OCI-LY1 (cell line): ENCODE measurements around the gene TGFBR2.
A peak's percentile ranks its signal among the peaks of the same experiment; 100 is the strongest.

Source experiments
- H2AFZ ChIP-seq: fragments of 200-600 bp; sonication (generic), shearing (Covaris generic); 2 replicates; pipeline ENCODE4 v1.6.0; 2014; ENCODE audit warnings: antibody characterized with exemption, mild to moderate bottlenecking, low read length
- H3F3A ChIP-seq: fragments of 200-600 bp; sonication (generic), shearing (Covaris generic); 2 replicates; pipeline ENCODE4 v1.6.0; 2014; ENCODE audit warnings: mild to moderate bottlenecking, antibody characterized with exemption, low read length, moderate library complexity; ENCODE audit not compliant: insufficient read depth
- H3K27ac ChIP-seq: fragments of 200-600 bp; sonication (generic); 2 replicates; pipeline ENCODE4 v1.5.1; 2014; ENCODE audit warnings: low read length, mixed run types, mild to moderate bottlenecking, low read depth; ENCODE audit not compliant: poor library complexity, severe bottlenecking
- H3K27me3 ChIP-seq: fragments of 200-600 bp; sonication (generic); 2 replicates; pipeline ENCODE4 v1.6.0; 2014; ENCODE audit warnings: antibody characterized with exemption, mild to moderate bottlenecking, low read length, moderate library complexity; ENCODE audit not compliant: insufficient read depth
- H3K36me3 ChIP-seq: fragments of 200-600 bp; sonication (generic); 2 replicates; pipeline ENCODE4 v1.6.1; 2014; ENCODE audit warnings: mild to moderate bottlenecking, antibody characterized with exemption, low read length, moderate library complexity, mixed read lengths; ENCODE audit not compliant: insufficient read depth
- H3K4me1 ChIP-seq: fragments of 200-600 bp; sonication (generic); 2 replicates; pipeline ENCODE4 v1.5.1; 2014; ENCODE audit warnings: mild to moderate bottlenecking, low read length, moderate library complexity; ENCODE audit not compliant: insufficient read depth, severe bottlenecking
- H3K4me2 ChIP-seq: fragments of 200-600 bp; sonication (generic), shearing (Covaris generic); 2 replicates; pipeline ENCODE4 v1.6.1; 2014; ENCODE audit warnings: low read length
- H3K4me3 ChIP-seq: fragments of 200-600 bp; sonication (generic); 2 replicates; pipeline ENCODE4 v1.5.1; 2014; ENCODE audit warnings: low read length, low read depth, mild to moderate bottlenecking, mixed read lengths; ENCODE audit not compliant: poor library complexity, severe bottlenecking
- H3K79me2 ChIP-seq: fragments of 200-600 bp; shearing (Covaris generic); 2 replicates; pipeline ENCODE4 v1.6.1; 2016; ENCODE audit warnings: mixed run types, low read length, mixed read lengths; ENCODE audit not compliant: insufficient read depth
- H3K9ac ChIP-seq: fragments of 200-600 bp; sonication (generic), shearing (Covaris generic); 2 replicates; pipeline ENCODE4 v1.6.1; 2014; ENCODE audit warnings: mild to moderate bottlenecking, low read length, mixed read lengths
- H3K9me2 ChIP-seq: fragments of 200-600 bp; sonication (generic), shearing (Covaris generic); 2 replicates; pipeline ENCODE4 v1.6.1; 2014; ENCODE audit warnings: low read depth, mild to moderate bottlenecking, low read length, mixed read lengths
- H3K9me3 ChIP-seq: fragments of 200-600 bp; shearing (Covaris generic); 2 replicates; pipeline ENCODE4 v1.6.1; 2014; ENCODE audit warnings: low read length, mixed read lengths
- H4K20me1 ChIP-seq: fragments of 200-600 bp; sonication (generic), shearing (Covaris generic); 2 replicates; pipeline ENCODE4 v1.6.0; 2016; ENCODE audit warnings: mild to moderate bottlenecking, low read length; ENCODE audit not compliant: insufficient read depth
- EZH2 ChIP-seq: fragments of 200-600 bp; sonication (generic), shearing (Covaris generic); IDR thresholded peaks from 2 replicates; pipeline ENCODE4 v1.8.0; 2017; ENCODE audit warnings: borderline replicate concordance, mixed run types, mild to moderate bottlenecking, antibody characterized with exemption, low read length, moderate library complexity, mixed read lengths
- TF ChIP-seq, protein P1 (sequence below): fragments of 200-600 bp; sonication (generic), shearing (Covaris generic); IDR thresholded peaks from 2 replicates; pipeline ENCODE4 v1.5.1; 2017; ENCODE audit warnings: mild to moderate bottlenecking, antibody characterized with exemption, low read length, moderate library complexity, mixed read lengths

The TGFBR2 gene

DNA sequence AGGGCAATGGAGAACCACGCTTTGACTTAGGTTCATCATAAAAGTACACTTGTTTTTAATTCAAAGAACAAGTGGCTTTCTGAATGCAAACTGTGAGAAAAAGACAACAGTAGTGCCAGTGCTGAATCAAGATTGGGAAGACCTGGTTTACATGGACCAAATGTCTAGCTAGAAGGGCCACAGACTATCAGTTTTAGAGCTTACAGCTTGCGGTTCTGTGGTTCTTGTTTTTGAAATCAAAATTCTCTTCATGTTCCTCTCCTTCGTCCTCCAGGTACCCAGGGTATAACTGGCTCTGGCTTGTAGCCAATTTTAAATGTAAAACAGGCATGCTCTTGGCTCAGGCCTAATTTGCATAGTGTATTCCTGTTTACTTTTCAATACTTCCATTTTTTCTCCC, 124.6 kb downstream of the TGFBR2 start:
- Histone ChIP-seq H3K4me1 (peaks cover 45% of the 10 kb centered on the region), H3K36me3 (no peaks in the 10 kb centered on the region), H3K79me2 (no peaks in the 10 kb centered on the region), H3K9me3 (no peaks in the 10 kb centered on the region), H3F3A (no peaks in the 10 kb centered on the region), H2AFZ (no peak overlapping the region), H3K27ac (peak overlapping the region; percentile 61), H3K27me3 (no peaks in the 10 kb centered on the region), H3K4me3 (no peak overlapping the region), H3K4me2 (peak overlapping the region; percentile 28; the same call in 1 of the 2 replicates), H3K9ac (0 out of 2 replicates have a peak overlapping the region, but pooled peaks have one; percentile 4), H3K9me2 (no peaks in the 10 kb centered on the region), H4K20me1 (no peaks in the 10 kb centered on the region)
- TF ChIP-seq EZH2 = no peak
- TF ChIP-seq, protein P1, sequence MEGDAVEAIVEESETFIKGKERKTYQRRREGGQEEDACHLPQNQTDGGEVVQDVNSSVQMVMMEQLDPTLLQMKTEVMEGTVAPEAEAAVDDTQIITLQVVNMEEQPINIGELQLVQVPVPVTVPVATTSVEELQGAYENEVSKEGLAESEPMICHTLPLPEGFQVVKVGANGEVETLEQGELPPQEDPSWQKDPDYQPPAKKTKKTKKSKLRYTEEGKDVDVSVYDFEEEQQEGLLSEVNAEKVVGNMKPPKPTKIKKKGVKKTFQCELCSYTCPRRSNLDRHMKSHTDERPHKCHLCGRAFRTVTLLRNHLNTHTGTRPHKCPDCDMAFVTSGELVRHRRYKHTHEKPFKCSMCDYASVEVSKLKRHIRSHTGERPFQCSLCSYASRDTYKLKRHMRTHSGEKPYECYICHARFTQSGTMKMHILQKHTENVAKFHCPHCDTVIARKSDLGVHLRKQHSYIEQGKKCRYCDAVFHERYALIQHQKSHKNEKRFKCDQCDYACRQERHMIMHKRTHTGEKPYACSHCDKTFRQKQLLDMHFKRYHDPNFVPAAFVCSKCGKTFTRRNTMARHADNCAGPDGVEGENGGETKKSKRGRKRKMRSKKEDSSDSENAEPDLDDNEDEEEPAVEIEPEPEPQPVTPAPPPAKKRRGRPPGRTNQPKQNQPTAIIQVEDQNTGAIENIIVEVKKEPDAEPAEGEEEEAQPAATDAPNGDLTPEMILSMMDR = no peak

GRCh38 chr3:30733209-30733608, 126.8 kb downstream of the TGFBR2 start:
- peaks cover 45% of the 10 kb centered on the region for H3K4me1 ChIP-seq
- H3K9me2 ChIP-seq = no peaks in the 10 kb centered on the region
- no peak overlapping the region for H3K4me2 ChIP-seq
- TF ChIP-seq, protein P1 = no peak
- TF ChIP-seq EZH2 = no peak
- no peaks in the 10 kb centered on the region for H3K27me3 ChIP-seq
- H3K36me3 ChIP-seq = no peaks in the 10 kb centered on the region
- H3F3A ChIP-seq = no peaks in the 10 kb centered on the region
- H3K9ac ChIP-seq = no peak overlapping the region
- H3K79me2 ChIP-seq = no peaks in the 10 kb centered on the region
- H4K20me1 ChIP-seq = no peaks in the 10 kb centered on the region
- H2AFZ ChIP-seq = no peak overlapping the region
- H3K4me3 ChIP-seq = no peak overlapping the region
- no peaks in the 10 kb centered on the region for H3K9me3 ChIP-seq
- no peak overlapping the region for H3K27ac ChIP-seq

DNA sequence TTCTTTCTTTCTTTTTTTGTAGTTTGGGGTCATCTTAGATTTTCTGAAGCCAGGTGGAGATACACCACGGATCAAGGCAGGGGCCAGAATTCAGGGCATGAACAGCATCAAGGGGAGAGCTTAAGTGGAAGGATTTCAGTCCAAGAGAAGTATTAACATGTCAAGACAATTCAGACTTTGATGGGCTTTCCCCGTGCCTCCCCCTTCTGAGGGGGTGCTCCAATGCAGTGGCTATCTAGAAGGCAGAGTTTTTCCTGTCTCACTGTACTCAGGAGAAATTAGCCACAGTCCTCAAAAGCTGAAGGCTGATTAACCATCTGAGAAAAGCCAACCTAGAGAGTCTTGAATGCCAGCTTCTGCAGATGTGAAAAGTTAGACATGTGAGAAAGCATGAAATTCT, 127.3 kb downstream of the TGFBR2 start:
- TF ChIP-seq, protein P1 = no peak
- no peak for TF ChIP-seq EZH2
- Histone ChIP-seq H3K27ac (no peak overlapping the region), H2AFZ (no peak overlapping the region; the same call in 1 of the 2 replicates), H3K4me1 (peaks cover 45% of the 10 kb centered on the region), H4K20me1 (no peaks in the 10 kb centered on the region), H3K9ac (no peak overlapping the region), H3K9me2 (no peaks in the 10 kb centered on the region), H3K4me3 (no peak overlapping the region), H3K4me2 (0 out of 2 replicates have a peak overlapping the region, but pooled peaks have one; percentile 23), H3K27me3 (no peaks in the 10 kb centered on the region), H3F3A (no peaks in the 10 kb centered on the region), H3K36me3 (no peaks in the 10 kb centered on the region), H3K9me3 (no peaks in the 10 kb centered on the region), H3K79me2 (no peaks in the 10 kb centered on the region)
